ENCODE results near the gene SENP8. TPM values are rescaled to one million over a fixed set of nuclear protein-coding genes. Genes with fewer than 3 reads are reported as not detected.

The SENP8 gene
- total and polyA plus RNA-seq, 2 of the 8 experiments (the other 6 are each of a cell fraction or from before 2014, with no cell fraction given) = 4.1 to 6.0 TPM

- TF ChIP-seq RNF2 (IDR thresholded peaks at IDR 0.05; ENCODE audit: borderline replicate concordance, low read depth, low read length, missing control alignments, poor library complexity, severe bottlenecking) (no peak), EP300 (IDR thresholded peaks at IDR 0.05; ENCODE audit: borderline replicate concordance in 1 of 2, low read depth in 2 of 2, low read length in 2 of 2) (no peak), BCL11A (IDR thresholded peaks at IDR 0.05; ENCODE audit: low read depth in 2 of 2, low read length in 2 of 2) (no peak), JUN (IDR thresholded peaks at IDR 0.05; ENCODE audit: low read depth, low read length) (no peak)
Measured at GRCh38 chr15:72172796-72173195, 54.6 kb downstream of the SENP8 start (continued).
